Measurements from ENCODE around the gene PIP4K2B.

The PIP4K2B gene

GRCh38 chr17:38743556-38744171 lies 55.7 kb downstream of the PIP4K2B start:
- H3K36me3 Mint-ChIP-seq (ENCODE audit: low read depth), result no peaks in the 10 kb centered on the region
- no peak overlapping the region for H3K27ac Mint-ChIP-seq
- no peaks in the 10 kb centered on the region for H3K9me3 Mint-ChIP-seq
- peaks cover 16% of the 10 kb centered on the region for H3K27me3 Mint-ChIP-seq (ENCODE audit: low read depth)
- H3K4me3 Mint-ChIP-seq, result no peak overlapping the region
- peaks cover 23% of the 10 kb centered on the region for H3K4me1 Mint-ChIP-seq (ENCODE audit: low read depth)

GRCh38 chr17:38742411-38743308 lies 56.7 kb downstream of the PIP4K2B start:
- Mint-ChIP-seq H3K9me3 (no peaks in the 10 kb centered on the region), H3K4me3 (no peak overlapping the region), H3K27ac (peak overlapping the region; percentile 36), H3K36me3 (ENCODE audit: low read depth) (no peaks in the 10 kb centered on the region), H3K27me3 (ENCODE audit: low read depth) (peaks cover 13% of the 10 kb centered on the region), H3K4me1 (ENCODE audit: low read depth) (peaks cover 23% of the 10 kb centered on the region)

GRCh38 chr17:38741921-38742410 lies 57.4 kb downstream of the PIP4K2B start:
- H3K4me1 Mint-ChIP-seq (ENCODE audit: low read depth), result peaks cover 23% of the 10 kb centered on the region
- H3K36me3 Mint-ChIP-seq (ENCODE audit: low read depth), result no peaks in the 10 kb centered on the region
- no peaks in the 10 kb centered on the region for H3K9me3 Mint-ChIP-seq
- no peak overlapping the region for H3K27ac Mint-ChIP-seq
- no peak overlapping the region for H3K4me3 Mint-ChIP-seq
- H3K27me3 Mint-ChIP-seq (ENCODE audit: low read depth), result peaks cover 12% of the 10 kb centered on the region

GRCh38 chr17:38741461-38741860 lies 57.9 kb downstream of the PIP4K2B start:
- H3K9me3 Mint-ChIP-seq, result no peaks in the 10 kb centered on the region
- H3K27me3 Mint-ChIP-seq (ENCODE audit: low read depth), result peaks cover 7% of the 10 kb centered on the region
- peaks cover 21% of the 10 kb centered on the region for H3K4me1 Mint-ChIP-seq (ENCODE audit: low read depth)
- no peaks in the 10 kb centered on the region for H3K36me3 Mint-ChIP-seq (ENCODE audit: low read depth)
- H3K4me3 Mint-ChIP-seq, result no peak overlapping the region
- no peak overlapping the region for H3K27ac Mint-ChIP-seq

- H3K4me3 Mint-ChIP-seq, result no peak overlapping the region
- no peaks in the 10 kb centered on the region for H3K36me3 Mint-ChIP-seq (ENCODE audit: low read depth)
- H3K27ac Mint-ChIP-seq, result no peak overlapping the region
- H3K9me3 Mint-ChIP-seq, result no peaks in the 10 kb centered on the region
- peaks cover under 1% of the 10 kb centered on the region for H3K27me3 Mint-ChIP-seq (ENCODE audit: low read depth)
- peaks cover 15% of the 10 kb centered on the region for H3K4me1 Mint-ChIP-seq (ENCODE audit: low read depth)
These were observed 58.5 kb downstream of the PIP4K2B start for GRCh38 chr17:38740806-38741205.

GRCh38 chr17:38740044-38740443 lies 59.3 kb downstream of the PIP4K2B start:
- Mint-ChIP-seq H3K27ac (no peak overlapping the region), H3K4me1 (ENCODE audit: low read depth) (peaks cover 15% of the 10 kb centered on the region), H3K36me3 (ENCODE audit: low read depth) (no peaks in the 10 kb centered on the region), H3K4me3 (no peak overlapping the region), H3K27me3 (ENCODE audit: low read depth) (no peaks in the 10 kb centered on the region), H3K9me3 (no peaks in the 10 kb centered on the region)

GRCh38 chr17:38739305-38739704 lies 60.1 kb downstream of the PIP4K2B start:
- Mint-ChIP-seq H3K27ac (no peak overlapping the region), H3K4me3 (no peak overlapping the region), H3K27me3 (ENCODE audit: low read depth) (no peaks in the 10 kb centered on the region)

GRCh38 chr17:38738686-38739085 lies 60.7 kb downstream of the PIP4K2B start:
- Mint-ChIP-seq H3K27me3 (ENCODE audit: low read depth) (no peaks in the 10 kb centered on the region), H3K27ac (no peak overlapping the region), H3K36me3 (ENCODE audit: low read depth) (peaks cover 3% of the 10 kb centered on the region), H3K4me1 (ENCODE audit: low read depth) (peaks cover 27% of the 10 kb centered on the region), H3K4me3 (no peak overlapping the region), H3K9me3 (no peaks in the 10 kb centered on the region)

More at GRCh38 chr17:38739305-38739704, 60.1 kb downstream of the PIP4K2B start:
- no peaks in the 10 kb centered on the region for H3K9me3 Mint-ChIP-seq
- peaks cover 2% of the 10 kb centered on the region for H3K36me3 Mint-ChIP-seq (ENCODE audit: low read depth)
- peaks cover 21% of the 10 kb centered on the region for H3K4me1 Mint-ChIP-seq (ENCODE audit: low read depth)

GRCh38 chr17:38738007-38738662 lies 61.2 kb downstream of the PIP4K2B start:
- H3K4me3 Mint-ChIP-seq, result no peak overlapping the region
- no peak overlapping the region for H3K27ac Mint-ChIP-seq
- peaks cover 29% of the 10 kb centered on the region for H3K4me1 Mint-ChIP-seq (ENCODE audit: low read depth)
- H3K9me3 Mint-ChIP-seq, result no peaks in the 10 kb centered on the region
- no peaks in the 10 kb centered on the region for H3K27me3 Mint-ChIP-seq (ENCODE audit: low read depth)
- peaks cover 6% of the 10 kb centered on the region for H3K36me3 Mint-ChIP-seq (ENCODE audit: low read depth)

- H3K27me3 Mint-ChIP-seq (ENCODE audit: low read depth), result no peaks in the 10 kb centered on the region
- H3K36me3 Mint-ChIP-seq (ENCODE audit: low read depth), result peaks cover 11% of the 10 kb centered on the region
- H3K9me3 Mint-ChIP-seq, result no peaks in the 10 kb centered on the region
- H3K4me3 Mint-ChIP-seq, result no peak overlapping the region
- peaks cover 37% of the 10 kb centered on the region for H3K4me1 Mint-ChIP-seq (ENCODE audit: low read depth)
- peak overlapping the region; percentile 59 for H3K27ac Mint-ChIP-seq
These were observed 64.0 kb downstream of the PIP4K2B start for GRCh38 chr17:38735161-38735997.

GRCh38 chr17:38733982-38734973 lies 65.1 kb downstream of the PIP4K2B start:
- peak overlapping the region; percentile 76 for H3K27ac Mint-ChIP-seq
- peaks cover 40% of the 10 kb centered on the region for H3K4me1 Mint-ChIP-seq (ENCODE audit: low read depth)
- no peaks in the 10 kb centered on the region for H3K9me3 Mint-ChIP-seq
- H3K27me3 Mint-ChIP-seq (ENCODE audit: low read depth), result no peaks in the 10 kb centered on the region
- no peak overlapping the region for H3K4me3 Mint-ChIP-seq
- peaks cover 11% of the 10 kb centered on the region for H3K36me3 Mint-ChIP-seq (ENCODE audit: low read depth)

- Mint-ChIP-seq H3K27me3 (ENCODE audit: low read depth) (no peaks in the 10 kb centered on the region), H3K27ac (peak overlapping the region; percentile 74), H3K9me3 (no peaks in the 10 kb centered on the region), H3K36me3 (ENCODE audit: low read depth) (peaks cover 11% of the 10 kb centered on the region), H3K4me1 (ENCODE audit: low read depth) (peaks cover 49% of the 10 kb centered on the region), H3K4me3 (no peak overlapping the region)
These were observed 65.9 kb downstream of the PIP4K2B start for GRCh38 chr17:38733282-38733981.
